Left ventricle myocardium superior (tissue), 1 donor: Measurements from ENCODE around the gene SMIM29. TPM values are rescaled to one million over a fixed set of nuclear protein-coding genes. Genes with fewer than 3 reads are reported as not detected.
"Not testable (repeated sequence)": the region's sequence is repeated elsewhere in the genome, so short reads cannot be mapped to it uniquely, and the experiment has no call there.

ENCODE experiments used
- ATAC-seq: fragments of 200-7000 bp; cut with Tn5 transposase; one replicate; pipeline ENCODE4 v1.9.1; 2020; ENCODE audit warnings: mild to moderate bottlenecking, moderate library complexity
- DNase-seq: peaks from one replicate; pipeline ENCODE4 v3.0.0-alpha.2; 2020
- intact Hi-C: fragments of 100-400 bp; cut with micrococcal nuclease; formaldehyde crosslinking; loops from one replicate; pipeline ENCODE4 v1.11.0; 2022
- total RNA-seq: library from RNA; stranded (reverse); fragmentation: NEBNext Ultra II Directional; extraction: Animal tissue kit (Norgen Biotek cat#: 25700); gene quantifications from one replicate; pipeline ENCODE4 v1.2.1, GENCODE V29; 2021
- donor health status: DM: no; HTN: yes; CAD: no; lungs with severe emphysema.

Gene SMIM29
- total RNA-seq, 1 donor from 2014 or later = 19.7 TPM

GRCh38 chr6:34272013-34272926 is 23.5 kb upstream of the SMIM29 start:
- intact Hi-C loops = no loop called here
- DNase-seq (peak; percentile 56), ATAC-seq (no peak)

DNA sequence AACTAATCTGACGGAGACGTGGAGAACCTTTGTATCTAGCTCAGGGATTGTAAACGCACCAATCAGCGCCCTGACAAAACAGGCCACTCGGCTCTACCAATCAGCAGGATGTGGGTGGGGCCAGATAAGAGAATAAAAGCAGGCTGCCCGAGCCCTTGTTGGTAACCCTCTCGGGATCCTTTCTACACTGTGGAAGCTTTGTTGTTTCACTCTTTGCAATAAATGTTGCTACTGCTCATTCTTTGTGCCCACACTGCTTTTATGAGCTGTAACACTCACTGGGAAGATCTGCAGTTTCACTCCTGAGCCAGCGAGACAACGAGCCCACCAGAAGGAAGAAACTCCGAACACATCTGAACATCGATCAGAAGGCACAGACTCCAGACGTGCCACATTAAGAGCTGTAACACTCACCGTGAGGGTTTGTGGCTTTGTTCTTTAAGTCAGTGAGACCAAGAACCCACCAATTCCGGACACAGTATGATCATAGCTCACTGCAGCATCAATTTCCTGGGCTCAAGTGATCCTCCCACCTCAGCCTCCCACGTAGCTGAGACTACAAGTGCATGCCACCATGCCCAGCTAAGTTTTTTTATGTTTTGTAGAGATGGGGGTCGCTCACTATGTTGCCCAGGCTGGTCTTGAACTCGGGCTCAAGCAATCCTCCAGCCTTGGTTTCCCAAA is 21.0 kb upstream of the SMIM29 start:
- ATAC-seq, DNase-seq, intact Hi-C loops: not testable (repeated sequence)

DNA sequence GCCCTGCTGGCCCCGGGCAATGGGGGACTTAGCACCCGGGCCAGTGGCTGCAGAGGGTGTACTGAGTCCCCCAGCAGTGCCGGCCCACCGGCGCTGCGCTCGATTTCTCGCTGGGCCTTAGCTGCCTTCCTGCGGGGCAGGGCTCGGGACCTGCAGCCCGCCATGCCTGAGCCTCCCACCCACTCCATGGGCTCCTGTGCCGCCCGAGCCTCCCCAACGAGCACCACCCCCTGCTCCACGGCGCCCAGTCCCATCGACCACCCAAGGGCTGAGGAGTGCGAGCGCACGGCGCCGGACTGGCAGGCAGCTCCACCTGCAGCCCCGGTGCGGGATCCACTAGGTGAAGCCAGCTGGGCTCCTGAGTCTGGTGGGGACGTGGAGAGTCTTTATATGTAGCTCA is 20.3 kb upstream of the SMIM29 start:
- ATAC-seq, DNase-seq, intact Hi-C loops: not testable (repeated sequence)

DNA sequence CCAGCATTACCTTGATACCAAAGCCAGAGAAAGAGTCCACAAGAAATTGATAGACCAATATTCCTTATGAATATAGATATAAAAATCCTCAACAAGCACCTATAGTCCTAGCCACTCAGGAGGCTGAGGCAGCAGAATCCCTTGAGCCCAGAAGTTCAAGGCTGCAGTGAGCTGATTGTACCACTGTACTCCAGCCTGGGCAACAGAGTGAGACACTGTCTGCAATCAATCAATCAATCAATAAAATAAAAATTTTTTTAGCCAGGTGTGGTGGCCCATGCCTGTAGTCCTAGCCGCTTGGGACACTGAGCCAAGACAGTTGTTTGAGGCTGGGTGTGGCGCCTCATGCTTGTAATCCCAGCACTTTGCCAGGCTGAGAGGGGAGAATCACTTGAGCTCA is 18.9 kb upstream of the SMIM29 start:
- no peak for DNase-seq
- intact Hi-C loops = no loop called here

GRCh38 chr6:34263484-34263883 is 14.7 kb upstream of the SMIM29 start:
- ATAC-seq, intact Hi-C loops, DNase-seq: not testable (repeated sequence)

More for the DNA sequence above, 18.9 kb upstream of the SMIM29 start:
- no peak for ATAC-seq

- no peak for DNase-seq
- ATAC-seq = no peak
- intact Hi-C loops = no loop called here
Measured at GRCh38 chr6:34260576-34261267, 11.9 kb upstream of the SMIM29 start.

- intact Hi-C loops = no loop called here
- ATAC-seq (no peak), DNase-seq (no peak)
Measured at GRCh38 chr6:34259529-34260069, 10.8 kb upstream of the SMIM29 start.

- intact Hi-C loops, ATAC-seq, DNase-seq: not testable (repeated sequence)
Measured at GRCh38 chr6:34252395-34252794, 3.6 kb upstream of the SMIM29 start.

DNA sequence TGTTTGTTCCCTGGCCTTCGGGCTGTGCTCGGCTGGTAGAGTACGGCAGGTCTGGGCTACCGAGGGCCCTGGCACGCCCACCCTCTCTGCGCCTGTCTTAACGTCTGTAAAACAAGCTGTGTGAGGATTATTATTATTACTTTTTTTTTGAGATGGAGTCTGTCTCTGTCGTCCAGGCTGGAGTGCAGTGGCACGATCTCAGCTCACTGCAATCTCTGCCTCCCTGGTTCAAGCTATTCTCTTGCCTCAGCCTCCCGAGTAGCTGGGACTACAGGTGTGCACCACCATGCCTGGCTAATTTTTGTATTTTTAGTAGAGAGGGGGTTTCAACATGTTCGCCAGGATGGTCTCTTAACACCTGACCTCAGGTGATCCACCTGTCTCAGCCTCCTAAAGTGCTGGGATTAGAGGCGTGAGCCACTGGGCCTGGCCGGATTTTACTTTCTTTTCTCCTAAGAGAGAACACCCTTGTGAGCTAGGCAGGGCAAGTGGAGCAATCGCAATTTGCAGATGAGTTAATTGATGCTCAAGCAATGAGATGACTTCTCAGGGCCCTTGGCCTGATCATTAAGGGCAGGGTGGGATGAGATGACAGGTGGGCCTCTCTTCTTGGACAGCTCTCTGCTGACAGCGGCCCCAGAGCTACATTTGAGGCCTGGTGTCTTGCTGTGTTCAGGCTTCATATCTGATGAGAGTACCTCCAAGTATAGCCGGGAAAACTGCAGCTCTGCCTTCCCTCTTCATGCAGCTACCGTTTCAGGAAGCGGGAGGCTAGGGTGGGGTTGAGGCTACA is 859 bp upstream of the SMIM29 start:
- intact Hi-C loops = no loop called here
- ATAC-seq = peak; percentile 46
- no peak for DNase-seq

DNA sequence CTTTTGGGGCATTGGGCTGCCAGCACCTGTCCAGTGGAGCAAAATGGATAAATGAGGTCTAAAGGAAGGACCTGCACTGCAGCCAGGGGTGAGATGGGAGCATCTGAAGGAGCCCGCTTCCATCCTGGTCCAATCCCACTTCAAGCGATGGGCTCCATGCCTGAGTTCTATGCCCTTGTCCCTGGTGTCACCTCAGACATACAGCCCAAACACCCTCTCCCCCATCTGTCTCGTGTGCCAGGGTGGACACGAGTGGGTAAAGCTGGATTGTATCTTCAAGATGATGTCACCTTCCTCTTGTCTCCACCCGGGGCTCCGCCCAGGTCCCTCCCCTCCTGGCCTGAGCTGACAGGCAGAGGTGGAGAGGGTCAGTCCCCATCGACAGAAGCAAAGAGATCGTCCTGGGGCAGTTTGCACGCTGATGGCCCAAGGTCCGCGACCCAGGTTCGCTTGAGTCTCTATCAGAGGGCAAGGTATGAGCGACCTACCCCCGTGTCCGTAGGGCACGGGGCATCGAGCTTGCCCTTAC is 544 bp downstream of the SMIM29 start:
- DNase-seq (peak; percentile 79), ATAC-seq (peak; percentile 55)
- intact Hi-C loops = no loop called here

DNA sequence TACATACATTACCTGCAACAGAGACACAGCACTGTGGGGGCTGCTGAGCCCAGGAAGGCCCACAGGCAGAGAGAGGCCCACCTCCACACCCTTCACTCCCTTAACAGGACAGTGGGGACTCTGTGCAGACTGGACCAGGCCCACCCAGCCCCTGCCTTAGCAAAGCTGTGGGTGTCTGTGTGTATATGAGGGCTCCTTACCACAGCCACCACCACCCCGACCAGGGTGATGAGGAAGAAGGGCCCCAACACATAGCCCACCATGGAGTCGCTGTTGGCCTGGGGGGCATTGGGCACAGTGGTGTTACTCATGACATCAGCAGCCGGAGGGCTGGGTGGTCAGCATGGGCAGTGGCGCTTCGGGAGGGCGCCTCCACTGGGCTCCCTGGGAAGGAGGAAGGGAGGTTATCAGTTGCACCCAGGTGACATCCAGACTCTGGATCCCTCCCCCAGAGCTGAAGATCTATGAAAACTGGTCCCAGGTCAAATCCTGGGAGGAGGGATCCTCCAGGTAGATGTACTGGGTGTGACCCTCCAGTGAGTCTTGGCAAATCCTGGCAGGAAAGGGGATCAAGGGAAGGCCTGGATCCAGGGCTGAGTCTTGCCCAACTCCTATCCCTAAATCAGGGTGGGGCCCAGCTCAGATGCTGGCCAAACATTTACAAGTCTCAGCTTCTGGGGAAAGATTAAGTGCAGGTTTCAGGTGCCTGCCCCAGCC is 1.2 kb downstream of the SMIM29 start:
- ATAC-seq = no peak
- DNase-seq = no peak
- intact Hi-C loops = no loop called here

- intact Hi-C loops = no loop called here
- no peak for DNase-seq
- no peak for ATAC-seq
Measured at GRCh38 chr6:34246563-34247391, 2.0 kb downstream of the SMIM29 start.

GRCh38 chr6:34246249-34246562 is 2.6 kb downstream of the SMIM29 start:
- DNase-seq (no peak), ATAC-seq (no peak)
- intact Hi-C loops = no loop called here

DNA sequence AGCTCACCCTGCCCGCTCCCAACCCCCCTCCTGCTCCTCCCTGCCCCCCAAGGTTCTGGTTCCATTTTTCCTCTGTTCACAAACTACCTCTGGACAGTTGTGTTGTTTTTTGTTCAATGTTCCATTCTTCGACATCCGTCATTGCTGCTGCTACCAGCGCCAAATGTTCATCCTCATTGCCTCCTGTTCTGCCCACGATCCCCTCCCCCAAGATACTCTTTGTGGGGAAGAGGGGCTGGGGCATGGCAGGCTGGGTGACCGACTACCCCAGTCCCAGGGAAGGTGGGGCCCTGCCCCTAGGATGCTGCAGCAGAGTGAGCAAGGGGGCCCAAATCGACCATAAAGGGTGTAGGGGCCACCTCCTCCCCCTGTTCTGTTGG is 3.1 kb downstream of the SMIM29 start:
- intact Hi-C loops, DNase-seq, ATAC-seq: not testable (repeated sequence)

DNA sequence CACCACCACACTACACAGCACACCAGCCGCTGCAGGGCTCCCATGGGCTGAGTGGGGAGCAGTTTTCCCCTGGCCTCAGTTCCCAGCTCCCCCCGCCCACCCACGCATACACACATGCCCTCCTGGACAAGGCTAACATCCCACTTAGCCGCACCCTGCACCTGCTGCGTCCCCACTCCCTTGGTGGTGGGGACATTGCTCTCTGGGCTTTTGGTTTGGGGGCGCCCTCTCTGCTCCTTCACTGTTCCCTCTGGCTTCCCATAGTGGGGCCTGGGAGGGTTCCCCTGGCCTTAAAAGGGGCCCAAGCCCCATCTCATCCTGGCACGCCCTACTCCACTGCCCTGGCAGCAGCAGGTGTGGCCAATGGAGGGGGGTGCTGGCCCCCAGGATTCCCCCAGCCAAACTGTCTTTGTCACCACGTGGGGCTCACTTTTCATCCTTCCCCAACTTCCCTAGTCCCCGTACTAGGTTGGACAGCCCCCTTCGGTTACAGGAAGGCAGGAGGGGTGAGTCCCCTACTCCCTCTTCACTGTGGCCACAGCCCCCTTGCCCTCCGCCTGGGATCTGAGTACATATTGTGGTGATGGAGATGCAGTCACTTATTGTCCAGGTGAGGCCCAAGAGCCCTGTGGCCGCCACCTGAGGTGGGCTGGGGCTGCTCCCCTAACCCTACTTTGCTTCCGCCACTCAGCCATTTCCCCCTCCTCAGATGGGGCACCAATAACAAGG is 3.6 kb downstream of the SMIM29 start:
- intact Hi-C loops, ATAC-seq, DNase-seq: not testable (repeated sequence)
